Left lung (tissue), 10 donors: Measurements from ENCODE around the gene KRIT1. TPM values are rescaled to one million over a fixed set of nuclear protein-coding genes. Genes with fewer than 3 reads are reported as not detected.

Source experiments
- ATAC-seq: fragments of 200-7000 bp; cut with Tn5 transposase; one replicate; pipeline ENCODE4 v1.9.1; 2020; ENCODE audit warnings: moderate library complexity
- DNase-seq, 4 donors: peaks; one replicate each; pipeline ENCODE4 v3.0.0-alpha.2; 2013 to 2020
- H3K27ac ChIP-seq, 2 donors: fragments of 200-600 bp; sonication (generic) in 1 of 2; one replicate each; pipeline versions ENCODE4 v1.5.0 to v1.8.0; 2020 to 2021
- H3K27me3 ChIP-seq, 2 donors: fragments of 200-600 bp; sonication (generic) in 1 of 2; one replicate each; pipeline versions ENCODE4 v1.5.0 to v1.8.0; 2020 to 2021
- H3K36me3 ChIP-seq, 2 donors: fragments of 200-600 bp; sonication (generic) in 1 of 2; one replicate each; pipeline versions ENCODE4 v1.5.0 to v1.8.0; 2020 to 2021
- H3K4me1 ChIP-seq, 2 donors: fragments of 200-600 bp; one replicate each; pipeline ENCODE4 v1.8.0; 2021
- H3K4me3 ChIP-seq, 2 donors: fragments of 200-600 bp; sonication (generic) in 1 of 2; one replicate each; pipeline versions ENCODE4 v1.5.0 to v1.8.0; 2020 to 2021; ENCODE audit warnings: mild to moderate bottlenecking in 1 of 2
- H3K9me3 ChIP-seq, 2 donors: fragments of 200-600 bp; sonication (generic) in 1 of 2; one replicate each; pipeline versions ENCODE4 v1.5.0 to v1.8.0; 2020 to 2021
- intact Hi-C, 2 donors: fragments of 100-400 bp; cut with DNase I; formaldehyde crosslinking; loops; one replicate each; pipeline versions ENCODE4 v1.11.2 to v1.14.2; 2022
- polyA plus RNA-seq, 6 donors: library from polyadenylated mRNA; unstranded; fragments of 120-200 nt; gene quantifications; one replicate each; pipeline ENCODE4 v1.2.1, GENCODE V29; 2013; ENCODE audit not compliant: insufficient read length in 6 of 6
- total RNA-seq, 2 donors: library from RNA; stranded (reverse); fragmentation: NEBNext Ultra II Directional; extraction: Animal tissue kit (Norgen Biotek cat#: 25700); gene quantifications; one replicate each; pipeline ENCODE4 v1.2.1, GENCODE V29; 2021
- TF ChIP-seq, protein P1 (sequence below), 2 donors: fragments of 200-600 bp; sonication (generic) in 1 of 2; IDR thresholded peaks; one replicate each; pipeline versions ENCODE4 v1.5.0 to v1.8.0; 2021; ENCODE audit warnings: antibody characterized with exemption in 2 of 2
- donor health status: DM: no; HTN: yes; CAD: no.
- donor health status: DM: no; HTN: no; CAD: no.

KRIT1 gene
- total and polyA plus RNA-seq, 8 donors: 28.2 to 63.4 (median 55.5) TPM

- Histone ChIP-seq H3K27me3 (no peaks in the 10 kb centered on the region), H3K9me3 (peaks cover 0 to 10% of the 10 kb centered on the region in 2 donors), H3K36me3 (no peaks in the 10 kb centered on the region), H3K4me3 (no peak overlapping the region), H3K27ac (no peak overlapping the region), H3K4me1 (no peaks in the 10 kb centered on the region)
- TF ChIP-seq, protein P1, sequence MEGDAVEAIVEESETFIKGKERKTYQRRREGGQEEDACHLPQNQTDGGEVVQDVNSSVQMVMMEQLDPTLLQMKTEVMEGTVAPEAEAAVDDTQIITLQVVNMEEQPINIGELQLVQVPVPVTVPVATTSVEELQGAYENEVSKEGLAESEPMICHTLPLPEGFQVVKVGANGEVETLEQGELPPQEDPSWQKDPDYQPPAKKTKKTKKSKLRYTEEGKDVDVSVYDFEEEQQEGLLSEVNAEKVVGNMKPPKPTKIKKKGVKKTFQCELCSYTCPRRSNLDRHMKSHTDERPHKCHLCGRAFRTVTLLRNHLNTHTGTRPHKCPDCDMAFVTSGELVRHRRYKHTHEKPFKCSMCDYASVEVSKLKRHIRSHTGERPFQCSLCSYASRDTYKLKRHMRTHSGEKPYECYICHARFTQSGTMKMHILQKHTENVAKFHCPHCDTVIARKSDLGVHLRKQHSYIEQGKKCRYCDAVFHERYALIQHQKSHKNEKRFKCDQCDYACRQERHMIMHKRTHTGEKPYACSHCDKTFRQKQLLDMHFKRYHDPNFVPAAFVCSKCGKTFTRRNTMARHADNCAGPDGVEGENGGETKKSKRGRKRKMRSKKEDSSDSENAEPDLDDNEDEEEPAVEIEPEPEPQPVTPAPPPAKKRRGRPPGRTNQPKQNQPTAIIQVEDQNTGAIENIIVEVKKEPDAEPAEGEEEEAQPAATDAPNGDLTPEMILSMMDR (IDR thresholded peaks at IDR 0.05): no peak
- intact Hi-C loops: no loop called here
- no peak for ATAC-seq
- no peak for DNase-seq
These were observed 30.7 kb upstream of the KRIT1 start for GRCh38 chr7:92276460-92276864.

DNA sequence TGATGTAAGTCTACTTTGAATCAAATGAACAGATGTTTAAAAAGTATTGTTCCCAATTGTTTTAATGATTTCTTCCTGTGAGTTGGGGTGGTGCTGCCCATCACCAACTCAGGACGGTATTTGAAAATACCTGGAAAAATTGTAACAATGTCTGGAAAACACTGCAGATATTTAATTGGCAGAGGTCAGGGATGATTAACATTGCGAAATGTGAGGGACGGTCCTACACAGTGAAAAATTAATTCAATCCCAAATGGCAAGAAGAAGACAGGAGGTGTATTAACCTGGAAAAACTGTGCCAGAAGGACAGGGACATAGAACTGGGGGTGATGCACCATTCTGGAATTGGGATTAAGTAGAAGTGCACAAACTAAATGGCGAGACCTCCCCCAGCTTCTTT lies 29.6 kb upstream of the KRIT1 start:
- no peaks in the 10 kb centered on the region for H3K4me1 ChIP-seq

GRCh38 chr7:92268921-92269320 lies 23.2 kb upstream of the KRIT1 start:
- Histone ChIP-seq H3K36me3 (no peaks in the 10 kb centered on the region), H3K4me3 (no peak overlapping the region), H3K27me3 (no peaks in the 10 kb centered on the region), H3K9me3 (peaks cover 0 to under 1% of the 10 kb centered on the region in 2 donors), H3K4me1 (no peaks in the 10 kb centered on the region), H3K27ac (no peak overlapping the region)
- TF ChIP-seq, protein P1 (IDR thresholded peaks at IDR 0.05): no peak
- intact Hi-C loops: no loop called here
- ATAC-seq (no peak), DNase-seq (no peak)

More for the DNA sequence above, 29.6 kb upstream of the KRIT1 start:
- TF ChIP-seq, protein P1 (IDR thresholded peaks at IDR 0.05): no peak
- no peak overlapping the region for H3K4me3 ChIP-seq
- DNase-seq (no peak), ATAC-seq (no peak)
- H3K9me3 ChIP-seq: peaks cover 0 to 2% of the 10 kb centered on the region in 2 donors
- intact Hi-C loops: no loop called here
- H3K36me3 ChIP-seq: no peaks in the 10 kb centered on the region
- H3K27me3 ChIP-seq: no peaks in the 10 kb centered on the region
- H3K27ac ChIP-seq: no peak overlapping the region

GRCh38 chr7:92266415-92267241 lies 20.9 kb upstream of the KRIT1 start:
- DNase-seq (no peak), ATAC-seq (no peak)
- H3K27ac ChIP-seq: no peak overlapping the region
- H3K4me1 ChIP-seq: no peaks in the 10 kb centered on the region
- H3K9me3 ChIP-seq: peaks cover 0 to 9% of the 10 kb centered on the region in 2 donors
- H3K27me3 ChIP-seq: no peaks in the 10 kb centered on the region
- H3K36me3 ChIP-seq: no peaks in the 10 kb centered on the region
- H3K4me3 ChIP-seq: no peak overlapping the region
- TF ChIP-seq, protein P1 (IDR thresholded peaks at IDR 0.05): no peak
- intact Hi-C loops: no loop called here

DNA sequence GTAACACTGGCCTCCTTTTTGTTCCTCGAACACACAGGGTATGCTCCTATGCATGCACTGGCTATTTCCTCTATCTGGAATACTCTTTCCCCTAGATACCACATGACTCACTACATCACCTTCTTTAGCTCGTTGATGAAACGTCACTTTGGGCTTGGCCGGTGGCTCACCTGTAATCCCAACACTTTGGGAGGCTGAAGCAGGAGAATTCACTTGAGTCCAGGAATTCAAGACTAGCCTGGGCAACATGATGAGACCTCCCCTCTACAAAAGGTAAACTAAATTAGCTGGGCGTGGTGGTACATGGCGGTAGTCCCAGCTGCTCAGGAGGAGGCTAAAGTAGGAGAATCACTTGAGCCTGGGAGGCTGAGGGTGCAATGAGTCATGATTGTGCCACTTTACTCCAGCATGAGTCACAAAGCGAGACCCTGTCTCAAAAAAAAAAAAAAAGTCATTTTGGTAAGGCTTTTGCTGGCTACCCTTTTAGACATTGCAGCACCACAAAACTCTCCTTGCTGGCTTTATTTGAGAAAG lies 14.6 kb upstream of the KRIT1 start:
- TF ChIP-seq, protein P1 (IDR thresholded peaks at IDR 0.05): no peak
- Histone ChIP-seq H3K9me3 (peaks cover 0 to 9% of the 10 kb centered on the region in 2 donors), H3K27me3 (no peaks in the 10 kb centered on the region), H3K4me3 (no peak overlapping the region), H3K27ac (no peak overlapping the region), H3K4me1 (no peaks in the 10 kb centered on the region), H3K36me3 (no peaks in the 10 kb centered on the region)
- ATAC-seq (peak; percentile 89), DNase-seq (no peak)
- intact Hi-C loops: no loop called here
